ENCODE measurements around the gene HAL. TPM values are rescaled to one million over a fixed set of nuclear protein-coding genes. Genes with fewer than 3 reads are reported as not detected.
A peak's percentile ranks its signal among the peaks of the same experiment; 100 is the strongest.

The HAL gene
- total and polyA plus RNA-seq, 2 of the 13 experiments (the other 11 are each of a cell fraction or from before 2014, with no cell fraction given), result 0.89 to 37.8 TPM

- TF ChIP-seq ZNF883 (CRISPR knock-in tag; IDR thresholded peaks at IDR 0.05; ENCODE audit: not compliant biosample characterization) (no peak), JDP2 (CRISPR knock-in tag; IDR thresholded peaks at IDR 0.05; ENCODE audit: borderline replicate concordance) (no peak), ZNF609 (CRISPR knock-in tag; IDR thresholded peaks at IDR 0.05; ENCODE audit: borderline replicate concordance) (no peak), ZNF691 (CRISPR knock-in tag; IDR thresholded peaks at IDR 0.05; ENCODE audit: borderline replicate concordance, low read depth) (0 out of 2 replicates have a peak, but pooled peaks have one; percentile 34), SIX4 (CRISPR knock-in tag; IDR thresholded peaks at IDR 0.05) (no peak), KDM6A (CRISPR knock-in tag; IDR thresholded peaks at IDR 0.05; ENCODE audit: low read depth) (no peak), DDIT3 (CRISPR knock-in tag; IDR thresholded peaks at IDR 0.05) (no peak), GMEB1 (CRISPR knock-in tag; IDR thresholded peaks at IDR 0.05; ENCODE audit: borderline replicate concordance) (peak; percentile 84), FOXP1 (IDR thresholded peaks at IDR 0.05) (no peak), FOXP1 (CRISPR knock-in tag; IDR thresholded peaks at IDR 0.05) (no peak)
- TF ChIP-seq, protein P1, sequence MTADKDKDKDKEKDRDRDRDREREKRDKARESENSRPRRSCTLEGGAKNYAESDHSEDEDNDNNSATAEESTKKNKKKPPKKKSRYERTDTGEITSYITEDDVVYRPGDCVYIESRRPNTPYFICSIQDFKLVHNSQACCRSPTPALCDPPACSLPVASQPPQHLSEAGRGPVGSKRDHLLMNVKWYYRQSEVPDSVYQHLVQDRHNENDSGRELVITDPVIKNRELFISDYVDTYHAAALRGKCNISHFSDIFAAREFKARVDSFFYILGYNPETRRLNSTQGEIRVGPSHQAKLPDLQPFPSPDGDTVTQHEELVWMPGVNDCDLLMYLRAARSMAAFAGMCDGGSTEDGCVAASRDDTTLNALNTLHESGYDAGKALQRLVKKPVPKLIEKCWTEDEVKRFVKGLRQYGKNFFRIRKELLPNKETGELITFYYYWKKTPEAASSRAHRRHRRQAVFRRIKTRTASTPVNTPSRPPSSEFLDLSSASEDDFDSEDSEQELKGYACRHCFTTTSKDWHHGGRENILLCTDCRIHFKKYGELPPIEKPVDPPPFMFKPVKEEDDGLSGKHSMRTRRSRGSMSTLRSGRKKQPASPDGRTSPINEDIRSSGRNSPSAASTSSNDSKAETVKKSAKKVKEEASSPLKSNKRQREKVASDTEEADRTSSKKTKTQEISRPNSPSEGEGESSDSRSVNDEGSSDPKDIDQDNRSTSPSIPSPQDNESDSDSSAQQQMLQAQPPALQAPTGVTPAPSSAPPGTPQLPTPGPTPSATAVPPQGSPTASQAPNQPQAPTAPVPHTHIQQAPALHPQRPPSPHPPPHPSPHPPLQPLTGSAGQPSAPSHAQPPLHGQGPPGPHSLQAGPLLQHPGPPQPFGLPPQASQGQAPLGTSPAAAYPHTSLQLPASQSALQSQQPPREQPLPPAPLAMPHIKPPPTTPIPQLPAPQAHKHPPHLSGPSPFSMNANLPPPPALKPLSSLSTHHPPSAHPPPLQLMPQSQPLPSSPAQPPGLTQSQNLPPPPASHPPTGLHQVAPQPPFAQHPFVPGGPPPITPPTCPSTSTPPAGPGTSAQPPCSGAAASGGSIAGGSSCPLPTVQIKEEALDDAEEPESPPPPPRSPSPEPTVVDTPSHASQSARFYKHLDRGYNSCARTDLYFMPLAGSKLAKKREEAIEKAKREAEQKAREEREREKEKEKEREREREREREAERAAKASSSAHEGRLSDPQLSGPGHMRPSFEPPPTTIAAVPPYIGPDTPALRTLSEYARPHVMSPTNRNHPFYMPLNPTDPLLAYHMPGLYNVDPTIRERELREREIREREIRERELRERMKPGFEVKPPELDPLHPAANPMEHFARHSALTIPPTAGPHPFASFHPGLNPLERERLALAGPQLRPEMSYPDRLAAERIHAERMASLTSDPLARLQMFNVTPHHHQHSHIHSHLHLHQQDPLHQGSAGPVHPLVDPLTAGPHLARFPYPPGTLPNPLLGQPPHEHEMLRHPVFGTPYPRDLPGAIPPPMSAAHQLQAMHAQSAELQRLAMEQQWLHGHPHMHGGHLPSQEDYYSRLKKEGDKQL (CRISPR knock-in tag; IDR thresholded peaks at IDR 0.05; ENCODE audit: low read depth), result no peak
- TF ChIP-seq, protein P2, sequence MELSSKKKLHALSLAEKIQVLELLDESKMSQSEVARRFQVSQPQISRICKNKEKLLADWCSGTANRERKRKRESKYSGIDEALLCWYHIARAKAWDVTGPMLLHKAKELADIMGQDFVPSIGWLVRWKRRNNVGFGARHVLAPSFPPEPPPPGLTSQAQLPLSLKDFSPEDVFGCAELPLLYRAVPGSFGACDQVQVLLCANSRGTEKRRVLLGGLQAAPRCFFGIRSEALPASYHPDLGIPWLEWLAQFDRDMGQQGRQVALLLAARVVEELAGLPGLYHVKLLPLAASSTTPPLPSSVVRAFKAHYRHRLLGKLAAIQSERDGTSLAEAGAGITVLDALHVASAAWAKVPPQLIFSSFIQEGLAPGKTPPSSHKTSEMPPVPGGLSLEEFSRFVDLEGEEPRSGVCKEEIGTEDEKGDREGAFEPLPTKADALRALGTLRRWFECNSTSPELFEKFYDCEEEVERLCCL (CRISPR knock-in tag; IDR thresholded peaks at IDR 0.05; ENCODE audit: borderline replicate concordance), result no peak
These were observed 39.4 kb upstream of the HAL start, which contains the start of gene LTA4H (continued) for GRCh38 chr12:96035283-96036236.
